ENCODE results near the gene CDAN1.

- no peak for TF ChIP-seq CTCF (IDR thresholded peaks at IDR 0.05; ENCODE audit: poor library complexity, severe bottlenecking)
- no peak for TF ChIP-seq SMC3 (conservative IDR thresholded peaks at IDR 0.05; ENCODE audit: poor library complexity)
- TF ChIP-seq RAD21 (conservative IDR thresholded peaks at IDR 0.05), result no peak
- no peak for TF ChIP-seq POLR2AphosphoS5 (IDR thresholded peaks at IDR 0.05)
- no peak for TF ChIP-seq EZH2 (IDR thresholded peaks at IDR 0.05; ENCODE audit: borderline replicate concordance, insufficient read depth, low read length, poor library complexity, severe bottlenecking)
- TF ChIP-seq EP300 (conservative IDR thresholded peaks at IDR 0.05; ENCODE audit: poor library complexity, severe bottlenecking), result no peak
- no peak for TF ChIP-seq REST (IDR thresholded peaks at IDR 0.05; ENCODE audit: borderline replicate concordance)
Observed at GRCh38 chr15:42728972-42729371, 8.0 kb downstream of the CDAN1 start.

All from neural cell (in vitro differentiated cells).